OCI-LY1 (cell line): Measurements from ENCODE around the gene MAPT.

Experiments
- H2AFZ ChIP-seq: fragments of 200-600 bp; sonication (generic), shearing (Covaris generic); 2 replicates; pipeline ENCODE4 v1.6.0; 2014; ENCODE audit warnings: antibody characterized with exemption, mild to moderate bottlenecking, low read length
- H3F3A ChIP-seq: fragments of 200-600 bp; sonication (generic), shearing (Covaris generic); 2 replicates; pipeline ENCODE4 v1.6.0; 2014; ENCODE audit warnings: mild to moderate bottlenecking, antibody characterized with exemption, low read length, moderate library complexity; ENCODE audit not compliant: insufficient read depth
- H3K27ac ChIP-seq: fragments of 200-600 bp; sonication (generic); 2 replicates; pipeline ENCODE4 v1.5.1; 2014; ENCODE audit warnings: low read length, mixed run types, mild to moderate bottlenecking, low read depth; ENCODE audit not compliant: poor library complexity, severe bottlenecking
- H3K27me3 ChIP-seq: fragments of 200-600 bp; sonication (generic); 2 replicates; pipeline ENCODE4 v1.6.0; 2014; ENCODE audit warnings: antibody characterized with exemption, mild to moderate bottlenecking, low read length, moderate library complexity; ENCODE audit not compliant: insufficient read depth
- H3K36me3 ChIP-seq: fragments of 200-600 bp; sonication (generic); 2 replicates; pipeline ENCODE4 v1.6.1; 2014; ENCODE audit warnings: mild to moderate bottlenecking, antibody characterized with exemption, low read length, moderate library complexity, mixed read lengths; ENCODE audit not compliant: insufficient read depth
- H3K4me1 ChIP-seq: fragments of 200-600 bp; sonication (generic); 2 replicates; pipeline ENCODE4 v1.5.1; 2014; ENCODE audit warnings: mild to moderate bottlenecking, low read length, moderate library complexity; ENCODE audit not compliant: insufficient read depth, severe bottlenecking
- H3K4me2 ChIP-seq: fragments of 200-600 bp; sonication (generic), shearing (Covaris generic); 2 replicates; pipeline ENCODE4 v1.6.1; 2014; ENCODE audit warnings: low read length
- H3K4me3 ChIP-seq: fragments of 200-600 bp; sonication (generic); 2 replicates; pipeline ENCODE4 v1.5.1; 2014; ENCODE audit warnings: low read length, low read depth, mild to moderate bottlenecking, mixed read lengths; ENCODE audit not compliant: poor library complexity, severe bottlenecking
- H3K79me2 ChIP-seq: fragments of 200-600 bp; shearing (Covaris generic); 2 replicates; pipeline ENCODE4 v1.6.1; 2016; ENCODE audit warnings: mixed run types, low read length, mixed read lengths; ENCODE audit not compliant: insufficient read depth
- H3K9ac ChIP-seq: fragments of 200-600 bp; sonication (generic), shearing (Covaris generic); 2 replicates; pipeline ENCODE4 v1.6.1; 2014; ENCODE audit warnings: mild to moderate bottlenecking, low read length, mixed read lengths
- H3K9me2 ChIP-seq: fragments of 200-600 bp; sonication (generic), shearing (Covaris generic); 2 replicates; pipeline ENCODE4 v1.6.1; 2014; ENCODE audit warnings: low read depth, mild to moderate bottlenecking, low read length, mixed read lengths
- H3K9me3 ChIP-seq: fragments of 200-600 bp; shearing (Covaris generic); 2 replicates; pipeline ENCODE4 v1.6.1; 2014; ENCODE audit warnings: low read length, mixed read lengths
- H4K20me1 ChIP-seq: fragments of 200-600 bp; sonication (generic), shearing (Covaris generic); 2 replicates; pipeline ENCODE4 v1.6.0; 2016; ENCODE audit warnings: mild to moderate bottlenecking, low read length; ENCODE audit not compliant: insufficient read depth
- EZH2 ChIP-seq: fragments of 200-600 bp; sonication (generic), shearing (Covaris generic); IDR thresholded peaks from 2 replicates; pipeline ENCODE4 v1.8.0; 2017; ENCODE audit warnings: borderline replicate concordance, mixed run types, mild to moderate bottlenecking, antibody characterized with exemption, low read length, moderate library complexity, mixed read lengths
- TF ChIP-seq, protein P1 (sequence below): fragments of 200-600 bp; sonication (generic), shearing (Covaris generic); IDR thresholded peaks from 2 replicates; pipeline ENCODE4 v1.5.1; 2017; ENCODE audit warnings: mild to moderate bottlenecking, antibody characterized with exemption, low read length, moderate library complexity, mixed read lengths

MAPT gene

DNA sequence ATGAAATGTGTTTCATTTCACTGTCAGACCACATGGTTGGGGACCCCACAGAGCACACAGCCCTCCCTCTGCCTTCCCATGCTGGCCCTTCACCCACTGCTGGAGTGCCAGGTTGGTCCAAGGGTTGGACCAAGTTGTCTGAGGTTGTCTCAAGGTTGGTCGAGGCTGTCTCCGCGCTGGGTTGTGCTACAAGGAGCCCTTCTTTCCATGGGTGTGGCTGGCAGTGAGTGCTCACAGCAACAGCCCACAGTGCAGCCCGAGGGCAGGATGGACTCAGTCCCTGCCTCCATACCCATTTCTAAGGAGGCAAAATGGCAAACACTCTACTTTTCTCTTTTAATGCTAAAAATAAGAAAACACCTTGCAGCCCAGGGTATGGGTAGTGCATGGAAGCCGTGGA, 68.9 kb downstream of the MAPT start:
- H3K27me3 ChIP-seq: peaks cover 1% of the 10 kb centered on the region; the same call in 1 of the 2 replicates
- TF ChIP-seq EZH2: no peak
- TF ChIP-seq, protein P1, sequence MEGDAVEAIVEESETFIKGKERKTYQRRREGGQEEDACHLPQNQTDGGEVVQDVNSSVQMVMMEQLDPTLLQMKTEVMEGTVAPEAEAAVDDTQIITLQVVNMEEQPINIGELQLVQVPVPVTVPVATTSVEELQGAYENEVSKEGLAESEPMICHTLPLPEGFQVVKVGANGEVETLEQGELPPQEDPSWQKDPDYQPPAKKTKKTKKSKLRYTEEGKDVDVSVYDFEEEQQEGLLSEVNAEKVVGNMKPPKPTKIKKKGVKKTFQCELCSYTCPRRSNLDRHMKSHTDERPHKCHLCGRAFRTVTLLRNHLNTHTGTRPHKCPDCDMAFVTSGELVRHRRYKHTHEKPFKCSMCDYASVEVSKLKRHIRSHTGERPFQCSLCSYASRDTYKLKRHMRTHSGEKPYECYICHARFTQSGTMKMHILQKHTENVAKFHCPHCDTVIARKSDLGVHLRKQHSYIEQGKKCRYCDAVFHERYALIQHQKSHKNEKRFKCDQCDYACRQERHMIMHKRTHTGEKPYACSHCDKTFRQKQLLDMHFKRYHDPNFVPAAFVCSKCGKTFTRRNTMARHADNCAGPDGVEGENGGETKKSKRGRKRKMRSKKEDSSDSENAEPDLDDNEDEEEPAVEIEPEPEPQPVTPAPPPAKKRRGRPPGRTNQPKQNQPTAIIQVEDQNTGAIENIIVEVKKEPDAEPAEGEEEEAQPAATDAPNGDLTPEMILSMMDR: no peak
- no peak overlapping the region for H3K9ac ChIP-seq
- H4K20me1 ChIP-seq: no peaks in the 10 kb centered on the region
- no peaks in the 10 kb centered on the region for H3F3A ChIP-seq
- no peak overlapping the region for H2AFZ ChIP-seq
- H3K9me3 ChIP-seq: no peaks in the 10 kb centered on the region
- no peak overlapping the region for H3K27ac ChIP-seq
- H3K79me2 ChIP-seq: no peaks in the 10 kb centered on the region
- no peaks in the 10 kb centered on the region for H3K36me3 ChIP-seq
- H3K9me2 ChIP-seq: no peaks in the 10 kb centered on the region
- no peaks in the 10 kb centered on the region for H3K4me1 ChIP-seq
- no peak overlapping the region for H3K4me3 ChIP-seq
- no peak overlapping the region for H3K4me2 ChIP-seq

DNA sequence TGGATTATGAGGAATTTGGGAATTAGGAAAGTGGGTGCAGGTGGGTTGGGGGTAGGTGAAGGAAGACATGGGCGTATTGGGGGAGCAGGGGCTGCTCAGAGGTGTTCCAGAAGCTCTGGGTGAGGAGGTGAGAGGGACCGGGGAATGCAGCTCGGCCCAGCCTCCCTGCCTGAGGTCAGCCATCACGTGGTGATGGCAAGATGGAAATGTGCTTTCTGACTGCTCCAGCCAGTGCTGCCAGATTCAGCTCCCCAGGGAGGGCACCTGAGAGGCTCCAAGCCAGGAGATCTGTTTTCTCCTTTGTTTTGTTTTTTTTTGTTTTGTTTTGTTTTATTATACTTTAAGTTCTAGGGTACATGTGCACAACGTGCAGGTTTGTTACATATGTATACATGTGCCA, 69.5 kb downstream of the MAPT start:
- H3K79me2 ChIP-seq: no peaks in the 10 kb centered on the region
- H4K20me1 ChIP-seq: no peaks in the 10 kb centered on the region
- H3K36me3 ChIP-seq: no peaks in the 10 kb centered on the region
- no peaks in the 10 kb centered on the region for H3K4me1 ChIP-seq
- H3F3A ChIP-seq: no peaks in the 10 kb centered on the region
- H3K9me3 ChIP-seq: no peaks in the 10 kb centered on the region
- no peak overlapping the region for H3K4me2 ChIP-seq
- TF ChIP-seq, protein P1: no peak
- no peak for TF ChIP-seq EZH2
- no peak overlapping the region for H2AFZ ChIP-seq
- H3K27me3 ChIP-seq: peaks cover 5% of the 10 kb centered on the region; the same call in 1 of the 2 replicates
- H3K27ac ChIP-seq: no peak overlapping the region
- H3K9ac ChIP-seq: no peak overlapping the region
- no peak overlapping the region for H3K4me3 ChIP-seq
- no peaks in the 10 kb centered on the region for H3K9me2 ChIP-seq

DNA sequence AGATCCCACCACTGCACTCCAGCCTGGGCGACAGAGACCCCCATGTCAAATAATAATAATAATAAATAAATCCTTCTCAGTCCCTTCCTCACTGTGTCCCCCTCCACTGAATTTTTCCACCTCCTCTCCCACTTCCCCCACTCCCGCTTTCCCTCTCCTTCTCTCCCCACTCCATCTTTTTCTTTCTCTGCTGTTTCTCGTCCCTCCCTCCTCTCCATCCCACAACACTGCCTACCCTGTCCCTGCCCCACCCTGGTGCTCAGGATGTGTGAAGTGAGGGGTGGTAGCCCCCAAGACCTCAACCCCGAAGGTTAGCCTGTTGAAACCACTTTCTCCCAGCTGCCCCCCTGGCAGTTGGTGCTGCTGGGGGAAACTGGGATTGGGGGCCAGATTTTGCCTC, 70.3 kb downstream of the MAPT start:
- Histone ChIP-seq H3K27me3 (peaks cover 5% of the 10 kb centered on the region; the same call in 1 of the 2 replicates), H3F3A (no peaks in the 10 kb centered on the region), H3K27ac (no peak overlapping the region), H2AFZ (no peak overlapping the region), H3K4me2 (no peak overlapping the region), H3K4me3 (no peak overlapping the region), H3K9ac (no peak overlapping the region), H3K9me3 (no peaks in the 10 kb centered on the region), H4K20me1 (no peaks in the 10 kb centered on the region), H3K79me2 (no peaks in the 10 kb centered on the region), H3K36me3 (no peaks in the 10 kb centered on the region), H3K4me1 (no peaks in the 10 kb centered on the region), H3K9me2 (no peaks in the 10 kb centered on the region)
- TF ChIP-seq EZH2: no peak
- TF ChIP-seq, protein P1: no peak
